ENCODE data around the gene SYS1. TPM values are rescaled to one million over a fixed set of nuclear protein-coding genes. Genes with fewer than 3 reads are reported as not detected.

Gene SYS1
- 10 to 100 TPM; 16.4 to 54.0 (median 23.0) TPM for total RNA-seq
- 10 to 100 TPM; 12.6 to 68.8 TPM for polyA plus RNA-seq
- long read RNA-seq, donor 1, transcript SYS1-201 (4 exons, 2,862 nt) = major isoform, 24 of 26 reads
- long read RNA-seq, donor 1, partial matches to known transcripts = 0 of 26 reads
- long read RNA-seq, donor 1, other reads (novel, unspliced or antisense) = 0 of 26 reads
- long read RNA-seq, donor 2, transcript SYS1-201 (4 exons, 2,862 nt) = major isoform, 174 of 189 reads
- long read RNA-seq, donor 2, transcript SYS1-205 (3 exons, 433 nt) = minor isoform, 7 of 189 reads
- long read RNA-seq, donor 2, partial matches to known transcripts = 1 of 189 reads
- long read RNA-seq, donor 2, other reads (novel, unspliced or antisense) = 5 of 189 reads
- long read RNA-seq, donor 3, transcript SYS1-201 (4 exons, 2,862 nt) = major isoform, 28 of 32 reads
- long read RNA-seq, donor 3, partial matches to known transcripts = 1 of 32 reads
- long read RNA-seq, donor 3, other reads (novel, unspliced or antisense) = 1 of 32 reads

DNA sequence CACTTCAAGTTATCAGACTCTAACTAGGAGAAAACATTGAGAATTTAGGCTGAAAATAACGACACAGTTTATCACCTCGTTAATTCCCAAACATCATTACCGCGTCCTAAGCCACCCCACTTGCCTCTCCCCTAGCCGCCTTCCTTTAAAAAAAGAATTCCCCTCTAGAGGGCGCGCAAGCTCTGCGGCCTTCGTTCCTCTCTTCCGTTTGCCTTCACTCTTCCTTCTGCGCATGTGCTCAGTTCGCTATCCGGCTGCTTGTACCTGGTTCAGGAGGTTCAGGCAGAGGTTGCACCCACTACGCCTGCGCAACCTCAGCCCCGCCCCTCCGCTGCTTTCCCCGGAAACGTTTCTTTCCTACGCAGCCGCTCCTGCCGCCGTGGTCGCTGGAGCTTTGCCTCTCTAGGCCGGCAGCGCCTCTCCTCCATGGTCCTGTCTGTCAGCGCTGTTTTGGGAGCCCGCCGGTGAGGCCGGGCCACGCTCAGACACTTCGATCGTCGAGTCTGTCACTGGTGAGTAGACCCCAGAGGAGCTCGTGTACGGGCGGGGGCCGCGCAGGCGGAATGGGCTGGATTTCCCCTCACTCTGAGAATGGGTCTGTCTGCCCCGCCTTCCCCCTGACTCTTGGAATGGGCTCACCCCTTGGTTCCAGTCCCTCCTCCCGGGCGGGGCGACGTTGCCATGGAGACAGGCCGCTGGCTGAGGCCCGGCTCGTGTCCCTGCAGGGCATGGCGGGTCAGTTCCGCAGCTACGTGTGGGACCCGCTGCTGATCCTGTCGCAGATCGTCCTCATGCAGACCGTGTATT, at the start of gene SYS1:
TSS of gene SYS1 (plus strand) at position 353 of the 807 bp plus-strand sequence. CDS start at position 729, 376 bp downstream.
- H3K4me3 ChIP-seq = peak within 1 kb of the TSS; percentile 59 to 84 (median 72)
- TF ChIP-seq, protein P1, sequence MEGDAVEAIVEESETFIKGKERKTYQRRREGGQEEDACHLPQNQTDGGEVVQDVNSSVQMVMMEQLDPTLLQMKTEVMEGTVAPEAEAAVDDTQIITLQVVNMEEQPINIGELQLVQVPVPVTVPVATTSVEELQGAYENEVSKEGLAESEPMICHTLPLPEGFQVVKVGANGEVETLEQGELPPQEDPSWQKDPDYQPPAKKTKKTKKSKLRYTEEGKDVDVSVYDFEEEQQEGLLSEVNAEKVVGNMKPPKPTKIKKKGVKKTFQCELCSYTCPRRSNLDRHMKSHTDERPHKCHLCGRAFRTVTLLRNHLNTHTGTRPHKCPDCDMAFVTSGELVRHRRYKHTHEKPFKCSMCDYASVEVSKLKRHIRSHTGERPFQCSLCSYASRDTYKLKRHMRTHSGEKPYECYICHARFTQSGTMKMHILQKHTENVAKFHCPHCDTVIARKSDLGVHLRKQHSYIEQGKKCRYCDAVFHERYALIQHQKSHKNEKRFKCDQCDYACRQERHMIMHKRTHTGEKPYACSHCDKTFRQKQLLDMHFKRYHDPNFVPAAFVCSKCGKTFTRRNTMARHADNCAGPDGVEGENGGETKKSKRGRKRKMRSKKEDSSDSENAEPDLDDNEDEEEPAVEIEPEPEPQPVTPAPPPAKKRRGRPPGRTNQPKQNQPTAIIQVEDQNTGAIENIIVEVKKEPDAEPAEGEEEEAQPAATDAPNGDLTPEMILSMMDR (IDR thresholded peaks at IDR 0.05) = peak; percentile 85 to 97 (median 90)
- peak; percentile 36 to 87 for TF ChIP-seq POLR2A (IDR thresholded peaks at IDR 0.05)
- WGBS, 4 donors = 0 to 1% (median 1%) methylated on average over 31 to 55 of the region's 55 CpGs
- H3K27me3 ChIP-seq = no peaks in the 10 kb centered on the region
- H3K4me1 ChIP-seq = peaks cover 5 to 72% (median 35%) of the 10 kb centered on the region in 12 donors
- DNase-seq (peak; percentile 98 to 99 (median 98)), ATAC-seq (peak; percentile 90 to 94 (median 92))
- peaks cover 0 to 33% (median 31%) of the 10 kb centered on the region in 9 donors for H3K36me3 ChIP-seq
- peak within 1 kb of the TSS; percentile 77 to 98 (median 96) for H3K27ac ChIP-seq
- H3K9me3 ChIP-seq = no peaks in the 10 kb centered on the region
- intact Hi-C loops (cut with DNase I) = loop anchor here in 7 of 10 donors (1.0 to 5.0 kb wide), 8 partner anchors 36 to 74 kb away; partner anchors contain the start of gene PIGT (in 3 of the 7)

DNA sequence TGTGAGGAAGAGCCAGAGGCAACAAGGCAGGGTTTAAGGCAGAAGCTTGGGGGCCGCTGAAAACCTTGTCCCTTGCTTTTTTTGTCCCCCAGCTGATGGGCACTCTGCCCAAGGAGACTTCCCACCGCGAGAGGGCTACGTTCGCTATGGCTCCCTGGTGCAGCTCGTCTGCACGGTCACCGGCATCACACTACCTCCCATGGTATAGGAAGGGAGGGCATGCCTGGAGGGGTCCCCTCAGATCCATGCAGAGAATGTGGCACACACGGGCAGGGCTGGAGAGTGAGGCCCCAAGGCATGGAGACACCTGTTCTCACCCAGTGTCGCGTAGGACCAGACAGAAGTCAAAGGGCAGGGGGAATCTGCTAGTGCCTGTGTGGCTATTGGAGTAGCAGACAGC, 49.0 kb upstream of the SYS1 start:
- peaks cover 11 to 60% (median 40%) of the 10 kb centered on the region in 9 donors for H3K27me3 ChIP-seq
- 80 to 87% (median 84%) methylated on average over 11 of the region's 11 CpGs for WGBS, 4 donors
- no peak for ATAC-seq

GRCh38 chr20:45315672-45316071, 47.3 kb upstream of the SYS1 start:
- Histone ChIP-seq H3K4me3 (no peak overlapping the region), H3K4me1 (peaks cover 0 to 17% (median 0%) of the 10 kb centered on the region in 12 donors), H3K36me3 (no peaks in the 10 kb centered on the region), H3K27ac (no peak overlapping the region), H3K27me3 (peaks cover 11 to 54% (median 40%) of the 10 kb centered on the region in 9 donors), H3K9me3 (no peaks in the 10 kb centered on the region)
- no peak for DNase-seq
- WGBS, 4 donors = 85 to 90% (median 88%) methylated on average over 4 of the region's 4 CpGs
- TF ChIP-seq, protein P1 (IDR thresholded peaks at IDR 0.05) = no peak
- TF ChIP-seq POLR2A (IDR thresholded peaks at IDR 0.05) = no peak
- intact Hi-C loops (cut with DNase I) = loop anchor here in 4 of 10 donors (5.0 kb wide), 4 partner anchors 122 to 457 kb away; no protein-coding TSS in a partner anchor
- no peak for ATAC-seq

More for the DNA sequence above, 49.0 kb upstream of the SYS1 start:
- no peak for DNase-seq
- H3K9me3 ChIP-seq = no peaks in the 10 kb centered on the region
- H3K4me3 ChIP-seq = no peak overlapping the region
- H3K4me1 ChIP-seq = peaks cover 0 to 10% (median 0%) of the 10 kb centered on the region in 12 donors
- no peak for TF ChIP-seq POLR2A (IDR thresholded peaks at IDR 0.05)
- TF ChIP-seq, protein P1 (IDR thresholded peaks at IDR 0.05) = no peak
- H3K36me3 ChIP-seq = no peaks in the 10 kb centered on the region
- H3K27ac ChIP-seq = no peak overlapping the region
- intact Hi-C loops (cut with DNase I) = no loop called here

All from heart left ventricle (tissue), 16 donors.